H9 (cell line): Measurements from ENCODE around the gene CPT1B. TPM values are rescaled to one million over a fixed set of nuclear protein-coding genes. Genes with fewer than 3 reads are reported as not detected.

ENCODE experiments used
- DNase-seq: peaks from one replicate; pipeline ENCODE4 v3.0.0-alpha.2; 2017
- H2AFZ ChIP-seq: one replicate; pipeline ENCODE4 v1.6.1; 2013; ENCODE audit warnings: mild to moderate bottlenecking, low read length, control low read depth, moderate library complexity
- H2AK5ac ChIP-seq: 2 replicates; pipeline ENCODE4 v1.6.1; 2013; ENCODE audit warnings: low read length, control low read depth, mixed read lengths; ENCODE audit not compliant: insufficient read length
- H2BK120ac ChIP-seq: one replicate; pipeline ENCODE4 v1.6.1; 2013; ENCODE audit warnings: low read depth, mild to moderate bottlenecking, low read length, control low read depth, inconsistent platforms; ENCODE audit not compliant: poor library complexity, severe bottlenecking
- H2BK12ac ChIP-seq: 2 replicates; pipeline ENCODE4 v1.6.1; 2013; ENCODE audit warnings: low read length, control low read depth, mixed read lengths, low read depth; ENCODE audit not compliant: insufficient read length
- H2BK15ac ChIP-seq: 2 replicates; pipeline ENCODE4 v1.6.1; 2013; ENCODE audit warnings: low read depth, low read length, control low read depth
- H2BK20ac ChIP-seq: one replicate; pipeline ENCODE4 v1.6.1; 2013; ENCODE audit warnings: low read depth, mild to moderate bottlenecking, low read length, control low read depth, inconsistent platforms; ENCODE audit not compliant: poor library complexity, severe bottlenecking
- H2BK5ac ChIP-seq: 2 replicates; pipeline ENCODE4 v1.6.1; 2013; ENCODE audit warnings: low read length, control low read depth, mixed read lengths; ENCODE audit not compliant: insufficient read length
- H3K14ac ChIP-seq: 2 replicates; pipeline ENCODE4 v1.6.1; 2013; ENCODE audit warnings: low read length, control low read depth; ENCODE audit not compliant: insufficient read depth
- H3K18ac ChIP-seq: 2 replicates; pipeline ENCODE4 v1.6.1; 2013; ENCODE audit warnings: low read depth, mild to moderate bottlenecking, mixed read lengths, low read length, control low read depth; ENCODE audit not compliant: insufficient read length
- H3K23ac ChIP-seq: 2 replicates; pipeline ENCODE4 v1.6.1; 2013; ENCODE audit warnings: low read length, control low read depth, mixed read lengths, low read depth; ENCODE audit not compliant: insufficient read length
- H3K23me2 ChIP-seq: 2 replicates; pipeline ENCODE4 v1.6.1; 2013; ENCODE audit warnings: low read depth, mild to moderate bottlenecking, mixed read lengths, low read length, control low read depth; ENCODE audit not compliant: insufficient read length, poor library complexity, severe bottlenecking
- H3K27ac ChIP-seq: 2 replicates; pipeline ENCODE4 v1.5.1; 2013; ENCODE audit warnings: low read length, control low read depth, mixed read lengths, low read depth; ENCODE audit not compliant: insufficient read length
- H3K27me3 ChIP-seq: 2 replicates; pipeline ENCODE4 v1.6.1; 2013; ENCODE audit warnings: low read length, control low read depth, inconsistent platforms; ENCODE audit not compliant: insufficient read depth
- H3K4ac ChIP-seq: 2 replicates; pipeline ENCODE4 v1.6.1; 2013; ENCODE audit warnings: low read depth, mild to moderate bottlenecking, control low read depth, inconsistent platforms, low read length, moderate library complexity
- H3K4me1 ChIP-seq: 2 replicates; pipeline ENCODE4 v1.6.1; 2013; ENCODE audit warnings: low read length, control low read depth, inconsistent platforms; ENCODE audit not compliant: insufficient read depth
- H3K4me2 ChIP-seq: 2 replicates; pipeline ENCODE4 v1.6.1; 2013; ENCODE audit warnings: low read length, control low read depth, mixed read lengths; ENCODE audit not compliant: insufficient read length, insufficient read depth
- H3K56ac ChIP-seq: 2 replicates; pipeline ENCODE4 v1.6.1; 2013; ENCODE audit warnings: low read depth, mild to moderate bottlenecking, mixed read lengths, low read length, control low read depth; ENCODE audit not compliant: insufficient read length
- H3K79me1 ChIP-seq: 2 replicates; pipeline ENCODE4 v1.6.1; 2013; ENCODE audit warnings: low read depth, mild to moderate bottlenecking, moderate library complexity, low read length, control low read depth, inconsistent platforms; ENCODE audit not compliant: insufficient read depth, poor library complexity, severe bottlenecking
- H3K79me2 ChIP-seq: 2 replicates; pipeline ENCODE4 v1.6.1; 2013; ENCODE audit warnings: low read length, control low read depth, inconsistent platforms; ENCODE audit not compliant: insufficient read depth
- H3K9ac ChIP-seq: 2 replicates; pipeline ENCODE4 v1.6.1; 2013; ENCODE audit warnings: low read length, control low read depth, mixed read lengths; ENCODE audit not compliant: insufficient read length; ENCODE audit errors: extremely low read depth
- H3K9me3 ChIP-seq: one replicate; pipeline ENCODE4 v1.6.1; 2013; ENCODE audit warnings: low read depth, low read length, inconsistent platforms; ENCODE audit not compliant: control insufficient read depth
- H3T11ph ChIP-seq: one replicate; pipeline ENCODE4 v1.6.1; 2013; ENCODE audit warnings: mild to moderate bottlenecking, low read length, control low read depth, inconsistent platforms
- H4K20me1 ChIP-seq: one replicate; pipeline ENCODE4 v1.6.1; 2013; ENCODE audit not compliant: control insufficient read depth, insufficient read length, insufficient read depth
- H4K5ac ChIP-seq: 2 replicates; pipeline ENCODE4 v1.6.1; 2013; ENCODE audit warnings: low read depth, mild to moderate bottlenecking, mixed read lengths, low read length, control low read depth; ENCODE audit not compliant: insufficient read length
- H4K8ac ChIP-seq: replicated peaks from 2 replicates; pipeline ENCODE4 v1.6.1; 2013; ENCODE audit warnings: low read length, control low read depth, mixed read lengths, low read depth; ENCODE audit not compliant: insufficient read length
- H4K91ac ChIP-seq: 2 replicates; pipeline ENCODE4 v1.6.1; 2013; ENCODE audit warnings: low read depth, mild to moderate bottlenecking, moderate library complexity, mixed read lengths, low read length, control low read depth; ENCODE audit not compliant: insufficient read length
- H3K27ac Mint-ChIP-seq, 3 experiments: 2 replicates in 2 of 3; 3 replicates in 1 of 3; pipeline ENCODE4 v1.8.0; 2020 to 2021; ENCODE audit warnings: mixed read lengths in 3 of 3, mild to moderate bottlenecking in 1 of 3, moderate library complexity in 1 of 3
- H3K27me3 Mint-ChIP-seq: 2 replicates; pipeline ENCODE4 v1.8.0; 2021; ENCODE audit warnings: low read depth, mild to moderate bottlenecking, moderate library complexity, mixed read lengths
- H3K36me3 Mint-ChIP-seq, 3 experiments: 2 replicates in 2 of 3; 3 replicates in 1 of 3; pipeline ENCODE4 v1.8.0; 2020 to 2021; ENCODE audit warnings: low read depth in 3 of 3, mixed read lengths in 3 of 3; ENCODE audit not compliant: insufficient read depth in 1 of 3
- H3K4me1 Mint-ChIP-seq, 2 experiments: 2 replicates each; pipeline ENCODE4 v1.8.0; 2020; ENCODE audit warnings: mixed read lengths in 2 of 2
- H3K4me3 Mint-ChIP-seq, 2 experiments: 2 replicates in 1 of 2; 3 replicates in 1 of 2; pipeline ENCODE4 v1.8.0; 2020 to 2021; ENCODE audit warnings: mild to moderate bottlenecking in 2 of 2, mixed read lengths in 2 of 2, moderate library complexity in 1 of 2
- H3K9me3 Mint-ChIP-seq, 2 experiments: 2 replicates in 1 of 2; 3 replicates in 1 of 2; pipeline ENCODE4 v1.8.0; 2020; ENCODE audit warnings: mild to moderate bottlenecking in 2 of 2, mixed read lengths in 2 of 2, moderate library complexity in 1 of 2
- CTCF ChIP-seq: fragments of 200-600 bp; sonication (generic); conservative IDR thresholded peaks from 3 replicates; pipeline ENCODE4 v1.8.0; 2021; ENCODE audit warnings: antibody characterized with exemption, mild to moderate bottlenecking
- WGBS: extraction: QIAGEN DNeasy Blood & Tissue Kit; methylation state at CpG from one replicate; pipeline ENCODE4 v1.1.7; 2013; ENCODE audit warnings: missing lambda C conversion rate, low lambda C conversion rate, mixed read lengths; ENCODE audit not compliant: insufficient read length; ENCODE audit errors: extremely low coverage; 5-methylcytosine and 5-hydroxymethylcytosine counted together
- total RNA-seq: library from RNA; stranded (reverse); gene quantifications from 2 replicates; pipeline ENCODE4 v1.2.1, GENCODE V29; 2021

Gene CPT1B
- total RNA-seq, 1 experiment from 2014 or later = 65.7 TPM

- Histone ChIP-seq H4K91ac (no peak overlapping the region), H3K23ac (no peak overlapping the region), H3K14ac (no peak overlapping the region), H3K27me3 (no peaks in the 10 kb centered on the region), H2BK5ac (no peak overlapping the region), H4K8ac (no peak overlapping the region), H3K9ac (no peak overlapping the region), H4K20me1 (no peaks in the 10 kb centered on the region), H3K23me2 (no peaks in the 10 kb centered on the region), H2AFZ (no peak overlapping the region), H3K18ac (no peak overlapping the region), H4K5ac (no peak overlapping the region), H3K9me3 (no peaks in the 10 kb centered on the region), H2BK20ac (no peak overlapping the region), H3K4me2 (no peak overlapping the region), H2BK12ac (no peak overlapping the region), H2AK5ac (no peak overlapping the region), H3K4ac (no peak overlapping the region), H3K56ac (no peak overlapping the region), H2BK15ac (no peak overlapping the region), H2BK120ac (no peak overlapping the region), H3K79me2 (no peaks in the 10 kb centered on the region), H3K4me1 (no peaks in the 10 kb centered on the region), H3T11ph (no peak overlapping the region), H3K79me1 (no peaks in the 10 kb centered on the region), H3K27ac (no peak overlapping the region)
- Mint-ChIP-seq H3K36me3 (peaks cover 13 to 64% (median 57%) of the 10 kb centered on the region in 3 experiments; a peak in 6 of 7 replicates), H3K4me3 (no peak overlapping the region), H3K27ac (no peak overlapping the region), H3K27me3 (no peaks in the 10 kb centered on the region; the same call in none of the 2 replicates), H3K9me3 (no peaks in the 10 kb centered on the region), H3K4me1 (no peaks in the 10 kb centered on the region)
- no peak for DNase-seq
- TF ChIP-seq CTCF = no peak
- no CpG with 5 or more reads among the region's 13 CpGs for WGBS
These were observed 8.2 kb downstream of the CPT1B start for GRCh38 chr22:50569896-50570535.
